DMS53 treated with DMSO at 0.1 percent for 48 hours (cell line): ENCODE data around the gene SNTG2.

Experiments used
- DNase-seq: peaks from one replicate; lab custom pipeline; 2025; ENCODE audit not compliant: unreplicated experiment; lab: John Stamatoyannopoulos, UW

SNTG2 gene

DNA sequence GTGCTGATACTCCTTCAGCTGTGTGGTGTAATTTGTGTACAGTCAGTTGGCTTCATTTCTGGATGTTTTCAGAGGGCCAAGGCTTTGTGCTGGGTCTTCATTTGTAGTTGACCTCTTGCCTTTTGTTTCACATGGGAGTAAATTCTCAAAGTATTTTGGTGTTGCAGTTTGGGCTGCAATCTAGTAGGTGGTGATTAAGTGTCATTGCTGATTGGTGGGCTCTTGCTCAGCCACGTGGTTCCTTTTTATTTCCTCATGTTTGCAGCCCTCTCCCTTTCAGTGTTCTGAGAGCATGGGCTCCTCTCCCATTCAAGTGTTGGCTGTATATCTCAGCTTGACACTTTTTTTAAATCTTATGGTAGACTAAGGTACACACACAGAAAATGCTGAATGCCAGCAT is 96.8 kb downstream of the SNTG2 start:
- DNase-seq: no peak

- no peak for DNase-seq
These were observed 99.0 kb downstream of the SNTG2 start for GRCh38 chr2:1049691-1050090.

- no peak for DNase-seq
These were observed 100.4 kb downstream of the SNTG2 start for GRCh38 chr2:1051075-1051474.

DNA sequence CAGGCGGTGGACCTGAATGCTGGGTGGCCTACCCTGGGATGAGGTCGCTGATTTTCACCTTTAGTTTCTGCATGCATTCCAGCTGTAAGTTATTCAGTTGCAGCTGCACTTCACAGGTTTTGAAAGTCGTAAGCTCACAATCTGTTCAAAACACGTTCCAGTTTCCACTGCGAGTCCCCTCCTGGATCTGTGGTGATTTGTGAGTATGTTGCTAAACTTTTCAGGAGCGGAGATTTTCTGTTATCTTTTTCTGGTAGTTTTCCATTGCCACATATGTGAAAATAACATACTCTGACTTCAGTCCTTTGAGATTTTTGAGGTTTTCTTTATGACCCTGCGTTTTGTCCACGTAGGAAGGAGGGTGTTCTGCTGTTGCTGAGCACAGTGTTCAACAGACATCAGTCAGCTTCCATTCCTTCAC is 102.1 kb downstream of the SNTG2 start:
- no peak for DNase-seq

DNA sequence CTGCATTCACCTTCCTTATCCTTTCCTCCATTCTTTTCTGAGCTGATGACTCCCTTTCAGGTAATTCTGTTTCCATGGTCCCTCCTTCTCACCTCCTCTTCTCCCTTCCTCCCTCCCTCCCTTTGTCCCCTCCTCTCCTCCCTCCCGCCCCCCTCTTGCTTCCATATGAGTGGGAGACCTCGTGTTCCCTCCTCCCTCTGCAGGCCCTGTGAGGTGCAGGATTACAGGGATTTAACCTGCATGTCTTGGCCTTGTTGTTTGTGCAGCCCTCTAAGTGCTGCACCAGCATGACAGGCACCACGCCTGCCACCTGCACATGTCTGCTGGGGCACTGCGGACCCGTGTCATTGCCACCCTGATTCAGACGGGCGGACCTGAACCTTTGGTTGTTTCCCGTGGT is 103.1 kb downstream of the SNTG2 start:
- DNase-seq: no peak

DNA sequence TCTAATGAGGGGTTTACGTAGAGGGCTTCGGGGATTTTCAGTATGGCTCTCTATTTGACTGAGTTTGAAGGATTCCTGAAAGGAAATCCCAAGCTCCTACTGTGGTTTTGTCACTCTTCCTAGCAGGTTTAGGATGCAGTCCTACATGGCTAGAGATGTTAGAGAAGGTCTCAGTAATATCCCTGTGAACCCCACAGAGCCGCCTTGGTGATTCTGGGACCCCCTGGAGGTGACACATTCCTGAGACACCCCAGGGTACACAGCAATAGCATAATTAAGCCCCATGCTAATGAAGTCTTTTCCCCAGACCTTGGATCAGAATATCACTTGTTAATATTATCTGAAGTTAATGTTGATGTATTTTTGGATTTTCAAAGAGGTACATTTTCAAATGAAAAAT is 103.8 kb downstream of the SNTG2 start:
- DNase-seq: no peak

DNA sequence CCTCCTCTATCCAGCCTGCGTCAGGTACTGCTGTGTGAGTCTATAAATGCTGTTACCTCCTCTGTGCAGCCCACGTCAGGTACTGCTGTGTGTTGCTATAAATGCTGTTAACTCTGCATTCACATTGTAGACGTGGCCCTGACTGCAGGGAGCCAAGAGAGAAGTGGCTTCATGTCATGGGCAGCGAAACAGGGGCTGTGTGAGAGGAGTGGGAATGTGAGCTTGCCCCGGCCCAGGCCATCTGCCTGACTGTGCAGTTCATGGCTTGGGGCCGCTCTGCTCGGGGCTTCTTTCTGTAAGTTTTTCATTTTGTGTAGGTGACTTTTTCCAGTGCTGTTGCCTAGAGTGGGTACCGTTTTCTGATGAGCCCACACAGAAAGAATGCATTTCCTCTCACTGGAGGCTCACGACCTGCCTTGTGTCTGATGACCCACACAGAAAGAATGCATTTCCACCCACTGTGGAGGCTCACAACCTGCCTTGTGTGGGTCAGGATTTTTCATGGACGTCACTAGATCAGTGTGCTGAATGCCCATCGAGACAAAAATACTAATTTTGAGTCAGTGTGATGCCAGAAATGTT is 104.5 kb downstream of the SNTG2 start:
- no peak for DNase-seq

GRCh38 chr2:1060372-1060771 is 109.7 kb downstream of the SNTG2 start:
- DNase-seq: no peak

DNA sequence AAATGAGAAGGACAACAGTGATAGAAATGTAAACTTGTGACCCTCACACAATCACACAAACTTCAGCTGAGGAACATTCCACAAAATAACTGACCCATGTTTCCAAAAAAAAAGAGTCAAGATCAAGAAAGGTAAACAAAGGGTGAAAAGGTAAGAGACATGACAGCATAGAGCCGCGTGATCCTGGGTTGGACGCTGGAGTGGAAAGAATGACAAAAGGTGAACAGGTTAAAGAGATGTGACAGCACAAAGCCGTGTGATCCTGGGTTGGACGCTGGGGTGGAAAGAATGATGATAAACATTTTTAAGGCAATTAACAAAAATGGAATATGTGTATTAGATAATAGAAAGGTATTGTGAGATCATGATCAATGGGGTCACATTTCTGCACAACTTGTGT is 110.3 kb downstream of the SNTG2 start:
- DNase-seq: no peak

DNA sequence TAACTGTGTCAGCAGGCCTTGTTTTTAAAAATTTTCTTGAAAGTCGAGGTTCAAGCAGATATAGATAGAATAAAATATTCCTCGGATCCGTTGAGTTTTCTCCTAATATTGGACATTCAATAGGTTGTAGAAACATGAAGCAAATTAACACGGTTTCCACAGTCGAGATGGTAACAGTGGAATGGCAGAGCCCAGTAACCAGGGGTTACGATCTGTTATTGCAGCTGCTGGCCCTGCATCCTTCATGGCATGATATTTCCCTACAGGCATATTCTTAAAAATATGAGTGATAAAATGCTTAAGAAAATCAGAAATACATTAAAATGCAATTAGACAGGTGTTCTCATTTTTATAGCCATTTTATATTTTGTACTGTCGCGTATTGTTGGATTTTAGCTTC is 117.6 kb downstream of the SNTG2 start:
- DNase-seq: no peak

- DNase-seq: no peak
These were observed 118.2 kb downstream of the SNTG2 start for GRCh38 chr2:1068822-1069221.

DNA sequence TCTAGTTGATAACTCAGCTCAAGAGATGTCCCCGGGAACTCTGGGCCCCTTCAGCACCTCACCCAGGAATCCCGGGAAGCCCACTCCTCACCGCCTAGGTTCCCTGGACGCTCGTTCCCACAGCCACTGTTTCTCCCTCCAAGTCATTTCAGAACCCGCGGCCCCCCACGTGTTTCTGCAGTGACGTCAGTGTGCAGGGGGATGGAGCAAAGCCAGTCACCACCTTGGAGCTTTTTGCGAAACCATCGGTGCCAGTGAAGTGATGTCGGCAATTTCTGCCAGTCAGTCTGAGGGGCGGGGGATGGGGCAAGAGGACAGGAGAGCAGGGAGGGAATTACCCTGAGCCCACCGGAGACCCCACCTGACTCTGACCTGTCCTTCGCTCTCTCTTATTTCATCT is 119.2 kb downstream of the SNTG2 start:
- DNase-seq: no peak

- no peak for DNase-seq
These were observed 120.0 kb downstream of the SNTG2 start for GRCh38 chr2:1070601-1071000.

GRCh38 chr2:1071650-1072049 is 121.0 kb downstream of the SNTG2 start:
- DNase-seq: no peak

- no peak for DNase-seq
These were observed 121.6 kb downstream of the SNTG2 start for GRCh38 chr2:1072250-1072649.

- DNase-seq: no peak
These were observed 127.3 kb downstream of the SNTG2 start for GRCh38 chr2:1077911-1078310.

- no peak for DNase-seq
These were observed 127.7 kb downstream of the SNTG2 start for GRCh38 chr2:1078326-1078725.

DNA sequence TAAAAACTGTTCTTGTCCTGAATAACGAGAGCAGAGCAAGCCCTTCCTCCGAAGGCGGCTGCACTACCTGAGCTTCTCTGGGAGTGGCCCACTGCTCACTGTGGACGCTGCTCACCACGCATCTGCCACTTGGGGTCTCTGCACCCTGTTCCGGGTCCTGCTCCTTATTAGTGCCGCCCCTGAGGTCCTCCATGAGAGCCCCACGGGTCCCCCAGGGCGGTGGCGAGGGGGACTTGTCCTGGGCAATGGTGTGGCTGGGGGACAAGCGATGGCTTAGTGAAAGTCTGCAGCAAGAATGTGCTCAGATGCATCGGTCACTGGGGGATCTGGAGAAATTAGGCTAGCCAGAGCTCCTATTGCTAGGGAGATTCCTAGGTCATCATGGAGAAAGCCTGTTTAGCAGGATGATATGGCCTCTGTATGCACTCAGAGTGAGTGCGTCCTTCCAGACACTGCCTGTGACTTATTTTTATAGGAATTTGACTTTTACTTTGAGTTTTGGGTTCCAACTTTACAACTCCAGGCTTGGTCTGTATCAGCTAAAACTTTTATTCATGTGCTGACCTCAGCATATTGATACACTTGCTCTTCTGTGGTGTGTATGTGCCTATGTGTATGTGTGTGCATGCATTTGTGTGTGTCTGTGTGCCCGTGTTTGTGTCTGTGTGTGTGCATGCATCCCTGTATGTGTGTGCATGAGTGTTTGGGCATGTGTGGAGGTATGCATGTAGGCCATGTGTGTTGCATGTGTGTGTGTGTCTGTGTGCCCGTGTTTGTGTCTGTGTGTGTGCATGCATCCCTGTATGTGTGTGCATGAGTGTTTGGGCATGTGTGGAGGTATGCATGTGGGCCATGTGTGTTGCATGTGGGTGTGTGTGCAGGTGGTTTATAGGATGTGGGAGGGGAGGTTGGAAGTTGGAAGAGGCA is 129.5 kb downstream of the SNTG2 start:
- no peak for DNase-seq

- no peak for DNase-seq
These were observed 131.0 kb downstream of the SNTG2 start for GRCh38 chr2:1081451-1082225.

DNA sequence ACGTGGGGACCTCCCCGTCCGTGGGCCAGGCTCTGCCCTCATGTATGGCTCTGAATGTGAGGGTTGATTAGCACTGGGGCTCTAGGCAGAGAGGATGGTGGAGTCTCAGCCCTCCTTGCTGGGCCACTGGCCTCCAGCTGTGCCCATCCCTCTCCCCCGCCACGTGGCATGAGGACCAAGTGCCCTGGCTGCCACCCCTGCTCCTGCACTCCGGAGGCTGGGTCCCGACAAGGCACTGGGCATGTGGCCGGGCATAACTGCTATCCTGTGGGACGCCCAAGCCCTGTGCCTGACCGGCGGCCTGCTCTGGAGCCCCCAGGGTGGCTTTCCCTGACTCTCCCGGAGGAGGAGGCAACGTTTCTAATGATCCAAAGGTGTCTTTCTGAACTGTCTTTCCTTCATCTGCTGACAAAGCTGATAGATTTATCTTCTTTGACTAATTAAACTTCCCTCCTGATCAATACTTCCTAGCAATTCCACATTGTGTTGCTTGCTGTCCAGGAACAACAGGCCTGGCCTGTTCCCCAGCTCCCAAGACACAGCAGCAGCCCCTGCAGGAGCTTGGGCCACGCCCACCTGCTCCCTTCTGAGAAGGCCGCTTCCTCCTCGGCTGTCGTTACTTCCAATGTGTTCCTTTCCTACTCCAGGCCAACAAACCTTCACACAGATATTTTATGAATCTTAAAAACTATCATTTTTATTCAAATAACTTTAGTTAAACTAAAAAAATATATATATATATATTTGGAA is 132.0 kb downstream of the SNTG2 start:
- DNase-seq: no peak

GRCh38 chr2:1088192-1088860 is 137.7 kb downstream of the SNTG2 start:
- no peak for DNase-seq
